ENCODE measurements around the gene CTDSPL.
A peak's percentile ranks its signal among the peaks of the same experiment; 100 is the strongest.

Gene CTDSPL

DNA sequence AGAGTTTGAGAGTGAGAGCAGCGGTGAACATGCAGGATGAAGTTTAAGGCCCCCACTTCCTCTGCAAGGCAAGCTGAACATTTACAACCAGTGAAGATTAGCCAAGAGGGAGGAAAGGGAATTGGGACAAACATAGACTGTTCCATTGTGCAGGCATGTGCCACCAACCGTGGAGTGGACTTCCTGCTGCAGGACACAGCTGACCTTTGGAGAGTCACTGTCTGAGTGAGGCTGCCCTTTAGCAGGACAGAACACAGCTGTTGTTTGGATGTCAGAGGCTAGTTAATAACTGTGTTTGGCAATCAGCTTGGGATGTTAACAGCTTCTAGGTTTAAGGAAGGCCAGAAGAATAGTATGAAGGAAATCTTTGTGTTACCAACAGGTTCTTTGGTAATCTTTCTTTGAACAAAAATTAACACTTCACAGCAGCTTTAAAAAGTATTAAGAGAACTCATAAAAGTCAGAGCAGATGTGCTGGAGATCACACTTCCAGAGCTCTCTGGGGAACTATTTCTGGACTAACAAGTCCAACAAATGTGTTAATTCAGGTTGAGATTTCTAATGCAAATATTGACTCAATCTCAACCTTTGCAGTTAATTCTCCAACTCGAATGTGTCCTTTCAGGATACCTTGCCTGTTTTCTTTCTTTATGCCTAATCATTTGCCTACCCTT lies 31.4 kb downstream of the CTDSPL start:
- no peak for DNase-seq

GRCh38 chr3:37896827-37897226 lies 35.1 kb downstream of the CTDSPL start:
- no peak for DNase-seq

- DNase-seq, result no peak
Observed at GRCh38 chr3:37897763-37898162, 36.1 kb downstream of the CTDSPL start.

DNA sequence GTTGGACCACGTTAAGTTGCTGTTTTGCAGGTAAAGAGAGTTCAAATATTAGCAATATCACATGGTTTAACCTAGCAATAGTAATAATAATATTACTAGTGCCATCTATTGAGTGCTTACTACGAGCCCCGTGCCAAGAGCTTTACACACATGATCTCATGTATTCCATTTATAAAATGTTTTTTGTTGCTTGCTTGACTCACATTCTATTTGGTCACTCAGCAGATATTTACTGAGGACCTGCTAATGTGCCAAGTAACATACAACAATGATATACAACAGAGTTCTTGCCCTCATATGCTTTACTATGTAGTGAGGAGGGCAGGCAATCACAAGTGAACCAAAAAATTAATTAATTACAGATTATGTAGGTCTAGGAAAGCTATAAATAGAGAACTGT lies 36.7 kb downstream of the CTDSPL start:
- no peak for DNase-seq

GRCh38 chr3:37899101-37899707 lies 37.5 kb downstream of the CTDSPL start:
- DNase-seq, result no peak

- DNase-seq, result no peak
Observed at GRCh38 chr3:37899711-37900306, 38.1 kb downstream of the CTDSPL start.

DNA sequence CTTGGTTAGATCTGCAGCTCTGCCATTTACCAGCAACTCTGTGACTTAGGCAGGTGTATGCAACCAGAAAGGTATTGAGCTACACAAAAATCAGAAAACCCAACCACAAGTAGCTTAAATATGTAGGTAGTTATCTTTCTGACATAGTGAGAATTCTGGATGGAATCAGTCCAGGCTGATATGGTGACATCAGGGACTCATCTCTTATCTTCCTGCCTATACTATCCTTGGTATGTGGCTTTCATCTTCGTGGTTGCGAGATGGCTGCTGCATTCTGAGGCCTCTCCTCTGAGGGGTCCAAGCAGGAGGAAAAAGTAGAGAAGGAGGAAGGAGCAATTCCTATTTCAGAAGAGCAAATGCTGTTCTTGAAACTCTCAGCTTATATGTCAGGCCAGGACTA lies 40.0 kb downstream of the CTDSPL start:
- DNase-seq, result no peak

- DNase-seq, result no peak
Observed at GRCh38 chr3:37902674-37903073, 41.0 kb downstream of the CTDSPL start.

DNA sequence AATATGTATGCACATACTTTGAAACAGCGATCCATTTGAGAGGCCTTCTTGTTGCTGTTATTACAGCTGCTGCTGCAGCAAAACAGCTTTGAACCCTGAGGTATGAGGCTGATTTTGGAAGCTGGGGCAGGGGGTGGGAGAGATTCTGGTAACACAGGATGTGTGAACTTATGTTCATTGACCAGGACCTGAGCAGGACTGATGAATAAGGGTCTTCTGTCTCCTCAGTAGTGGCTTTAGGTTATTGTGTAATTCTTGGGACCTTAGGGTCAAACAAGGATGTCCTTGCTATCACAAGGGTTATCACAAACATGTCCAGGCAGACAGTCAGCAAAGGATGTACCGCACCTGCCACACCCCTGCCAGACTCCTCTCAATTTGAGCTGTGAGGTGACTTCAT lies 41.6 kb downstream of the CTDSPL start:
- no peak for DNase-seq

- no peak for DNase-seq
Observed at GRCh38 chr3:37903734-37904133, 42.1 kb downstream of the CTDSPL start.

DNA sequence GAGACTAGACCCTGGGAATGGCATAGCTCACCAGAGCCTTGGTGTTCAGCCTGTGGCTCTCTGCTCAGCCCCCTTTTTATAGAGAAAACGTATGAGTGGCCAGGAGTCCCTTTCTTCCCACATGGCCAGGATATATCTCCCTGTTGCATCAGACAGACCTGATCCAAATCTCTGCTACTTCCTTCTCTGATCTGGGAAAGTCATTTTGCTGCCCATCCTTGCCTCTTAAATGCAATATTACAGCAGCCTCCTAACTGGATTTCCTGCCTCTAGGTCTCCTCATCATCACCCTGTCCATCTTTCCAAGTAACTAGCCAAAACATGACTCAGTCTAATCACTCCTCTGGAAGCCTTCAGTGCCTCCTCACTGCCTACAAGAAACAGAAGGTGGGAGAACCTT lies 42.9 kb downstream of the CTDSPL start:
- peak; percentile 49 for DNase-seq

GRCh38 chr3:37905346-37905745 lies 43.7 kb downstream of the CTDSPL start:
- DNase-seq, result no peak

DNA sequence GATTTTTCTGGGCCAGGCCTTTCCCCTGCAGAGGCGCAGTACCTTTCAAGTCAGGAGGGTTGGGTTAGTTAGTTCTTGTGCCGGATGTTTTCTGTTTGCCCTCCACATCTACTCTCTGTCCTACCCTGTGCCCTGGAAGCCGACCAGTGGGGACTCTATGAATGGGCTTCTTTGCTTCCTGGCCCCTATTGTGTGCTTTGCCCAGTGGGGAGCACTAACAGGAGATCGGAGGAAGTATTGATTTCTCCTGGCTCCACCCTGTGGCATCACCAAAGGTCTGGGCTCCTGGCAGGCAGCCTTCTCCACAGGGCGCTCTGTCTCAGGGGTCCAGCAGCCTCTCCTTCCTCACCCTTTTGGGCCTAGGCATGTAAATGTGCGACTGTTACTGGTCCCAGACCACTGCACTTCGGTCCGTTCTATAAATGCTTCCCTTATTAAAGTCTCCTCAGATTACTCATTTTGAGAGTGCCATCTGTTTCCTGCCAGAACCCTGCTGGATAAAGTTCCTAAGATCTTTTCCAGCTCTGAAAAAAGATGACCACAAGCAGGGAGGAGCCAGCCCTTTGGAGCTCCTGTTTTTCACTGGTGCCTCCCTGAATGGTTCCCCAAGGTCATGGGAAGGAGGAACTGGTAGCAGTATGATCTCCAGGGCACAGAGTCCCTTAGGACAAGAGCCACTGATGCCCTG lies 44.5 kb downstream of the CTDSPL start:
- peak; percentile 63 for DNase-seq

GRCh38 chr3:37906734-37907282 lies 45.1 kb downstream of the CTDSPL start:
- DNase-seq, result no peak

- no peak for DNase-seq
Observed at GRCh38 chr3:37907371-37907770, 45.7 kb downstream of the CTDSPL start.

- DNase-seq, result no peak
Observed at GRCh38 chr3:37907906-37908305, 46.2 kb downstream of the CTDSPL start.

DNA sequence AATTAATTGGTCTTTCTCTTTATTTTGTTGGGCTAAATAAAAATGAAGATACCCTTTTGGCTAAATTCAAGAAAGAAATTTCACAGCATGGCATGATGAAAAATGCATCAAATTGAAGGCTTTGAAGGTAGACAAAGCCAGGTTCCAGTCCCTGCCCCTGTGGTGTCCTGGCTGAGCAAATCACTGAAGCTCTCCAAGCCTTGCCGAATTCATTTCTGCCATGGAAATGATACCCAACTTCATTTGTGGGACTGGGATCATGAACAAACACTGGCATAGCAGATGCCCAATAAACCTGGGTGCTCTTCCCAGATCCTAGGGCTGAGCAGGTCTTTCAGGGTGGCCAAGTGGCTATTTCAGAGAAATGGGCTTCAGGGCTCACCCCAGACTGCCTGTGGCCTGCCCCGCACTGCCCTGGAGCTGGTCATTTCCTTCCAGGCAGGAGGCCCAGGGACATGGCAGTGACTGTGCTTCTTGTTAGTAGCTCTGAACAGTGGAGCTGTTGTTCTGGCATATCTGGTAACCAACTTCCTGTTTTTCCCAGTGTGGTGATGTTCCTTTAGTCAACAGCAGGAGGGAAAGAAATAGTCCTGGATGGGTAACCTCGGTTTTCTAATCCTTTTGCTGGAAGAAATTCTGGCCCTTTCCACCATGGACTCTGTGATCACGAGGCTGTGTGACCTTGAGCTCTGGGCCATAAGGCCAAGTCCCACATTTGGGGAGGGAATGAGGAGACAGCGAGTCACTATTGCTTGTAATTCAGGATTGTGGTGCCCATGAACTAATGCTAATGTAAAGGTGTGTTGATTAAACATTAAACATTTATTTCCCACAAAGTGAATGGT lies 47.6 kb downstream of the CTDSPL start:
- no peak for DNase-seq

DNA sequence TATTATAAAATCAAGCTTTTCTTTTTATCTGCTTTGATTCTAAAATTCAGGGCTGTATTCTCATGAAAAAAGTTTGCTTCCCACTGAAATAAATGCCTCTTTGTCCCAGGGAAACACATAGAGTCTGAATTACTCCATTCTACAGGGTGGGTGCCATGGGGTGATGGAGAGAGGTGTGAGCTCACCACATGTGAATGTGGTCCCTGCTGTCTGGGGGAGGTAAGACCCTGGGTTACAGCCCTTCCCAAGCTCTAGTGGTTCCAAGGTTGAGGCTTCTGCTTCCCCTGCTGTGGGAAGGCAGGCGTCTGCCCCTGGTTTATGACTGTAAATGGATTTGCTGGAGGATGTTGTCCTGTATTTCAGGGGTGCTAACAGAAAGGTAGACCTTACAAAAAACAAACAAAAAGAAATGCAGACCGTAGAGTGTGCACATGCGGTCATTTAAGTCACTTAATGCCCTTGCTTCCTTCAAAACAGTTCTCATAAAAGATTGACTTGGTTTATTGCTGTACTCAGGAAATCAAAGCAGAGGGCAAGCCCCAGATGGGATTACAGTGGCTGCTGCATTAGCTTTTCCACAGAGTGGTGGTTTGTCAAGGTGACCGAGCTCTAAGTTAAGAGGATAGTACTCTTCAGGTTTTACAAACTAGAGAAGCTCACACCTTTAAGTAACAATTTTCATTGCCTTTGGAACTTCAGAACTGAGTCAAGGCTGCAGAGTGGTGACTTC lies 49.2 kb downstream of the CTDSPL start:
- no peak for DNase-seq

- DNase-seq, result no peak
Observed at GRCh38 chr3:37912052-37912733, 50.5 kb downstream of the CTDSPL start.

GRCh38 chr3:37913522-37913921 lies 51.8 kb downstream of the CTDSPL start:
- DNase-seq, result no peak

GRCh38 chr3:37916685-37917084 lies 55.0 kb downstream of the CTDSPL start:
- DNase-seq, result no peak

All from fibroblast of skin of abdomen (primary cell).